Measurements from ENCODE around the gene GLYATL1B.

GLYATL1B gene

DNA sequence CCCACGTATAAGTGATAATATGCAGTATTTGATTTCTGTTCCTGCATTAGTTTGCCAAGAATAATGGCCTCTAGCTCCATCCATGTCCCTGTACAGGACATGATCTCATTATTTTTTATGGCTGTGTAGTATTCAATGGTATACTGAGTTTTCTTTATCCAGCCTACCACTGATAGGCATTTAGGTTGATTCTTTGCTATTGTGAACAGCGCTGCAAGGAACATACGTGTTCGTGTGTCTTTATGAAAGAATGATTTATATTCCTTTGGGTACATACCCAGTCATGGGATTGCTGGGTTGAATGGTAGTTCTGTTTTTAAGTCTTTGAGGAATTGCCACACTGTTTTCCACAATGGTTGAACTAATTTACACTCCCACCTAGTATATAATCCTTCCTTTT lies 55.1 kb downstream of the GLYATL1B start:
- no peak for ATAC-seq
- TF ChIP-seq, protein P1, sequence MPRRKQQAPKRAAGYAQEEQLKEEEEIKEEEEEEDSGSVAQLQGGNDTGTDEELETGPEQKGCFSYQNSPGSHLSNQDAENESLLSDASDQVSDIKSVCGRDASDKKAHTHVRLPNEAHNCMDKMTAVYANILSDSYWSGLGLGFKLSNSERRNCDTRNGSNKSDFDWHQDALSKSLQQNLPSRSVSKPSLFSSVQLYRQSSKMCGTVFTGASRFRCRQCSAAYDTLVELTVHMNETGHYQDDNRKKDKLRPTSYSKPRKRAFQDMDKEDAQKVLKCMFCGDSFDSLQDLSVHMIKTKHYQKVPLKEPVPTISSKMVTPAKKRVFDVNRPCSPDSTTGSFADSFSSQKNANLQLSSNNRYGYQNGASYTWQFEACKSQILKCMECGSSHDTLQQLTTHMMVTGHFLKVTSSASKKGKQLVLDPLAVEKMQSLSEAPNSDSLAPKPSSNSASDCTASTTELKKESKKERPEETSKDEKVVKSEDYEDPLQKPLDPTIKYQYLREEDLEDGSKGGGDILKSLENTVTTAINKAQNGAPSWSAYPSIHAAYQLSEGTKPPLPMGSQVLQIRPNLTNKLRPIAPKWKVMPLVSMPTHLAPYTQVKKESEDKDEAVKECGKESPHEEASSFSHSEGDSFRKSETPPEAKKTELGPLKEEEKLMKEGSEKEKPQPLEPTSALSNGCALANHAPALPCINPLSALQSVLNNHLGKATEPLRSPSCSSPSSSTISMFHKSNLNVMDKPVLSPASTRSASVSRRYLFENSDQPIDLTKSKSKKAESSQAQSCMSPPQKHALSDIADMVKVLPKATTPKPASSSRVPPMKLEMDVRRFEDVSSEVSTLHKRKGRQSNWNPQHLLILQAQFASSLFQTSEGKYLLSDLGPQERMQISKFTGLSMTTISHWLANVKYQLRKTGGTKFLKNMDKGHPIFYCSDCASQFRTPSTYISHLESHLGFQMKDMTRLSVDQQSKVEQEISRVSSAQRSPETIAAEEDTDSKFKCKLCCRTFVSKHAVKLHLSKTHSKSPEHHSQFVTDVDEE (CRISPR knock-in tag; IDR thresholded peaks at IDR 0.05) = no peak
- TF ChIP-seq ARNTL (CRISPR knock-in tag; IDR thresholded peaks at IDR 0.05; ENCODE audit: borderline replicate concordance, low read depth) (no peak), ZNF565 (CRISPR knock-in tag; conservative IDR thresholded peaks at IDR 0.05; ENCODE audit: low read depth) (no peak), OSR1 (CRISPR knock-in tag; IDR thresholded peaks at IDR 0.05) (no peak), BACH2 (CRISPR knock-in tag; IDR thresholded peaks at IDR 0.05; ENCODE audit: borderline replicate concordance) (no peak), ZNF70 (CRISPR knock-in tag; IDR thresholded peaks at IDR 0.05) (no peak), RARB (CRISPR knock-in tag; IDR thresholded peaks at IDR 0.05) (no peak), ESRRG (CRISPR knock-in tag; IDR thresholded peaks at IDR 0.05) (no peak), ZC3H10 (CRISPR knock-in tag; IDR thresholded peaks at IDR 0.05) (no peak), GLIS3 (CRISPR knock-in tag; IDR thresholded peaks at IDR 0.05) (no peak), TCF4 (CRISPR knock-in tag; IDR thresholded peaks at IDR 0.05; ENCODE audit: borderline replicate concordance) (no peak), ISL1 (CRISPR knock-in tag; IDR thresholded peaks at IDR 0.05) (no peak), PPARA (CRISPR knock-in tag; IDR thresholded peaks at IDR 0.05; ENCODE audit: borderline replicate concordance) (no peak), CSDC2 (CRISPR knock-in tag; IDR thresholded peaks at IDR 0.05) (no peak), SNAI2 (CRISPR knock-in tag; IDR thresholded peaks at IDR 0.05) (no peak)

DNA sequence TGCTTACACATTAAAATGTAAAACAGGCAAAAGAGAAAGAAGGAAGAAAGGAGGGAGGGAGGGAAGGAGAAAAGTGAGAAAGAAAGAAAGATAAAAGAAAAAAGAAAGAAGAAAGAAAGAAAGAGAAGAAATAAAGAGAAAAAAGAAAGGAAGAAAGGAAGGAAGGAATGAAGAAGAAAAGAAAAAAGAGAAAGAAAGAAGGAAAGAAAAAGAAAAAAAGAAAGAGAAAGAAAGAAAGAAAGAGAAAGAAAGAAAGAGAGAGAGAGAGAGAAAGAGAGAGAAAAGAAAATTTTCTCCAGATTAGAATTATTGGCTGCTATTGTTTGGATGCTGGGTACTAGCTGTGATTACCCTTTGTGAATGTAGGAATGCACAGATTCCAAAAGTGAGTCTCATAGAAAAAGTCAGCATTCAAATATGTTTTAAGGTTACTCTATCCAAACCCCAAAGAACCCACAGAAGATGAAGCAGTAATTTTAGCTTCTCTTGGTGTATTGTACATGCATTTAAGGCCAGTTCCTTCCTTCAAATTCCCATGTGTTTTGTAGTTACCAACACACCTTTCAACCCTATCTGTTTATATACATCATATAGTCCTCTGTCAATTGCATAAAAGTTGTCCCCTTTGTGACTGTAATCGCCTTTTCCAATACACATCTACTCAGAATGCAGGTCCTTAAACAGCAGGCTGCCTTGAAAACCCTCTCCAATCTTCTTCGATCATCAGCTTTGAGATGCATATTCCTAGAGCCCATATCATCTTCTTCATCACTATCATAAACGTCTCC lies 55.8 kb downstream of the GLYATL1B start:
- no peak for TF ChIP-seq TOX (CRISPR knock-in tag; IDR thresholded peaks at IDR 0.05; ENCODE audit: borderline replicate concordance)
- no peak for TF ChIP-seq ZFP30 (CRISPR knock-in tag; IDR thresholded peaks at IDR 0.05)
- no peak for TF ChIP-seq RARB (CRISPR knock-in tag; IDR thresholded peaks at IDR 0.05)
- no peak for TF ChIP-seq ISL1 (CRISPR knock-in tag; IDR thresholded peaks at IDR 0.05)
- no peak for TF ChIP-seq ARNTL (CRISPR knock-in tag; IDR thresholded peaks at IDR 0.05; ENCODE audit: borderline replicate concordance, low read depth)
- no peak for TF ChIP-seq BACH2 (CRISPR knock-in tag; IDR thresholded peaks at IDR 0.05; ENCODE audit: borderline replicate concordance)
- no peak for TF ChIP-seq SNAI2 (CRISPR knock-in tag; IDR thresholded peaks at IDR 0.05)
- no peak for TF ChIP-seq ZC3H10 (CRISPR knock-in tag; IDR thresholded peaks at IDR 0.05)
- TF ChIP-seq, protein P1 (CRISPR knock-in tag; IDR thresholded peaks at IDR 0.05) = no peak
- TF ChIP-seq ZNF8 (CRISPR knock-in tag; IDR thresholded peaks at IDR 0.05) = no peak
- TF ChIP-seq ZNF70 (CRISPR knock-in tag; IDR thresholded peaks at IDR 0.05) = no peak
- ATAC-seq = peak; percentile 33

DNA sequence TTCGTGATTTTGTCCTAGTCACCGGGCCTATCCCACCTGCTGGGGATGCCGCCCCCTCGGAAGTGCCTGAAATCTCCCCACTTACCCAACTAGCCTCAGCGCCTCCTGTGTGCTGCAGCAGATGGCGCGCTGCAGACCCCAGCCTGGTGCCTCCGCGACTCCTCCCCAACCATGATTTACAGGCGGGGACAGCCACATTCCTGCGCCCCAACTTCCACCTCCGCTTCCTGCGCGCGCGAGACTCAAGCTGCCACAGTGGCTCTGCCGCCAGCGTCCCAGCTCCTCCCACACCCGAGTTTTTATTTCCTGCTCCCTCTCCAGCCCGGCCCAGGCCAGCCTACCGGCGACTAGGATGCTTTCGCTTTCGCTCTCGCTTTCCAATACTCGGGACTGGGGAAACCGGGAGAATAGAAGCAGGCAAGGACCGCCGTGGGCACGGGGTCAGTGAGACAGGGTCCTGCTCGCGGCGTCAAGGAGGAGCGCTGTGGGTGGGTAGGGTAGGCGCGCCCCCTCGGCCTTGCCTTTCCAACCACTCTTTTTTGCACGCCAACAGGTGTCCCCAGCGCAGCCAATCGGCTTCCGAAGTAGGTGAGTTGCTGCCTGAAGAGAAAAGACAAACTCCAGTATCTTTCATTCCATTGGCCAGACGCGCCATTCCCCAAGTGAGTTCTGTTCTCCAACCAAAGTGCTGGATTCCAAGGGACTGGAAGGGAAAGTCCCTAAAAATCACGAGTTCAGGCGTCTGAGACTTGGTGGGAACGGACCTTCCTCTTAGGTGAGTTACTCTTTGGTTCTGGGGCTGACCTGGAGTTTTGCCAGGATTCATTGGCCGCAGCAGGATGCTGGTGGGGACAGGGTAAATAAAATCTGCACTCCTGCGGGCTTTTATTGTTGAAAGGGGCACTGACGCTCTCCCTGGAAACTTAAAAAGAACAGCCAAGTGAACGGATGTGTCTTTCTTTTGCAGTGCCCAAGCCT lies 56.7 kb downstream of the GLYATL1B start, which contains the start of gene FAM111A:
FAM111A (plus strand) TSS at position 327 of the 978 bp plus-strand sequence. CDS start 6,017 bp downstream, outside the sequence.
- ATAC-seq = peak; percentile 95
- TF ChIP-seq SNAI2 (CRISPR knock-in tag; IDR thresholded peaks at IDR 0.05) = 0 out of 2 replicates have a peak, but pooled peaks have one; percentile 62
- no peak for TF ChIP-seq ESRRG (CRISPR knock-in tag; IDR thresholded peaks at IDR 0.05)
- no peak for TF ChIP-seq OSR1 (CRISPR knock-in tag; IDR thresholded peaks at IDR 0.05)

DNA sequence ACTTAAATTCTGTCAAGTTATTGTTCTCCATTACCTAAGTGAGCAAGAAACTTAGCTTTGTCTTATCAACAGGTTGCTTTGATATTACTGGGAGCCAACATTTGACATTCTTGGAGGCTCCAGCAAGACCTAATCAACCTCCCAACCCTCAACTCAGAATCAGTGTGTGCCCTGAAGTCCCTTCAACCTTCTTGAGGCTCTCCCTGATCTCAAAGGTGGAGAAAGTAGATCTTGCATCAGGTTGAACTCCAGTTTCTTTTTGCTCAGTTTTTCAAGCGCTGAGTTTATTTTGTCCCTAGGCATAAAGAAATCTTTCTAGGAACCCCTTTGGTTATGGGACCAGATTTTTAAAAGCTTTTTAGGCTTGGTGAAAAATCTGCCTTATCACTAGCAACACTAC lies 58.0 kb downstream of the GLYATL1B start:
- TF ChIP-seq ZC3H10 (CRISPR knock-in tag; IDR thresholded peaks at IDR 0.05) = no peak
- TF ChIP-seq, protein P2, sequence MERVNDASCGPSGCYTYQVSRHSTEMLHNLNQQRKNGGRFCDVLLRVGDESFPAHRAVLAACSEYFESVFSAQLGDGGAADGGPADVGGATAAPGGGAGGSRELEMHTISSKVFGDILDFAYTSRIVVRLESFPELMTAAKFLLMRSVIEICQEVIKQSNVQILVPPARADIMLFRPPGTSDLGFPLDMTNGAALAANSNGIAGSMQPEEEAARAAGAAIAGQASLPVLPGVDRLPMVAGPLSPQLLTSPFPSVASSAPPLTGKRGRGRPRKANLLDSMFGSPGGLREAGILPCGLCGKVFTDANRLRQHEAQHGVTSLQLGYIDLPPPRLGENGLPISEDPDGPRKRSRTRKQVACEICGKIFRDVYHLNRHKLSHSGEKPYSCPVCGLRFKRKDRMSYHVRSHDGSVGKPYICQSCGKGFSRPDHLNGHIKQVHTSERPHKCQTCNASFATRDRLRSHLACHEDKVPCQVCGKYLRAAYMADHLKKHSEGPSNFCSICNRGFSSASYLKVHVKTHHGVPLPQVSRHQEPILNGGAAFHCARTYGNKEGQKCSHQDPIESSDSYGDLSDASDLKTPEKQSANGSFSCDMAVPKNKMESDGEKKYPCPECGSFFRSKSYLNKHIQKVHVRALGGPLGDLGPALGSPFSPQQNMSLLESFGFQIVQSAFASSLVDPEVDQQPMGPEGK (CRISPR knock-in tag; IDR thresholded peaks at IDR 0.05; ENCODE audit: borderline replicate concordance) = no peak
- ATAC-seq = no peak

Measured in SK-N-SH treated with all-trans-retinoic acid at 6 μM for 48 hours (cell line).